C1 segment of cervical spinal cord (tissue), 14 donors: Measurements from ENCODE around the gene CD82.
A peak's percentile ranks its signal among the peaks of the same experiment; 100 is the strongest.
"Not testable (repeated sequence)": the region's sequence is repeated elsewhere in the genome, so short reads cannot be mapped to it uniquely, and the experiment has no call there.

ENCODE experiments used
- DNase-seq, 14 donors: peaks; one replicate each; lab custom pipeline; 2025; lab: John Stamatoyannopoulos, UW

CD82 gene

DNA sequence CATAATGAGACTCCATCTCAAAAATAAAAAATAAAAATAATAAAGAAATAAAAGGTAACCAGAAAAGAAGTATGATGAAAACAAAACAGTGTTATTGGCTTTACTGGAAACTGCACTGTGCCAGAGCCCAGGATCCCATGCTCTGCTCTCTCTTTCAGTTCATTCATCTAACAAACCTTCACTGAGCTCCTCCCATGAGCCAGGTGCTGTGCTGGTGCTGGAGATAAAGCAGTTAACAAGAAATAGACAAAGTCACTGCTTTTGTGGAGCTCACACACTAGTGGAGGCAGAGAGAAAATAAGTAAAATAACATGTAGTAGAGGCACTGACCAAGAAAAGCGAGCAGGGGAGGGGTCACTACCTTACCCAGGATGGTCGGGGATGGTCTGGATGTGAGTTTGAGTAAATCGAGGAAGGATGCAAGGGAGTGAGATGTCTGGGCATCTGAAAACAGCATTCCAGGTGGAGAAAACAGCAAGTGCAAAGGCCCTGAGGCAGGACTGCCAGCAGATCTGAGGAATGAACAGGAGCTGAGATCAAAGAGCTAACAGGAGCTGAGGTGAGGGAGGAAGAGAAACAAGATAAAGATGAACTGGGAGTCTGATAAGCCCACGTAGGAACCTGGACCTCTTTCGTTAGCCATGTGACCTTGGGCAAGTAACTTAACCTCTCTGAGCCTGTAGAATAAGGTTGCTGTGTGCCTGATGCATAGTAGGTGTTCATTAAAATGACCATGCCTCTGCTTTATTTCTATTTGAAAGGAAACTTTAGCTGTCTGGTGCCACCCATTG, 31.3 kb upstream of the CD82 start:
- no peak for DNase-seq

- DNase-seq: no peak
Measured at GRCh38 chr11:44535191-44535980, 30.1 kb upstream of the CD82 start.

DNA sequence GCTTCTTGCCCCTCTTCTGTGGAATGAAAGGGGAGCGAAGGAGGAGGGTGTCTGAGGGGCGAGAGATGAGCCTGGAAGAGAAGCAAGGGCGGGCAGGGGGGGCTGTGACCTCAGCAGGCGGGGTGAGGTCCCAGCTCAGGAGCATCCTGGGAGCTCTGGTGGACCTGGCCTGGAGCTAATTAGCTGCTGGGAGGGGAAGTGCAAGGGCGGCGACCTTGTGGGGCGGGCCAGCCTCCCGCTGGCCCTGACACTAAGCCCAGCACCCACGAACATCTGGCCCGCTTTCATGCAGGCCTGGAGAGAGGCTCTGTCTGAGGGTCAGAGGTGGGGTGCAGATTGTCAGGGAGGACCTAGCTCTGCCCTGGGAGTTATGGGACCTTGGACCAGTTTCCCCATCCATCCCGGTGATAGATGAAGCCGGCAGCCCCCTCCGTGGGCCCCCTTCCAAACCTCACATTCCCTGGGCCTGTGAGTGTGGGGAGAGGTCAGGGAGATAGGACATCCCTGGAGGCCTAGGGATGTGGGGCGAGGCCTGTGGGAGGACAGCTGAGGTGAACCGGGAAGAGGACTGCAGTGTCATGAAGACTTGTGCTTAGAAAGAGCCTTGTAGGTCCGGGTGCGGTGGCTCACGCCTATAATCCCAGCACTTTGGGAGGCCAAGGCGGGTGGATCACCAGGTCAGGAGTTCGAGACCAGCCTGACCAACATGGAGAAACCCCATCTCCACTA, 28.5 kb upstream of the CD82 start:
- DNase-seq: no peak

DNA sequence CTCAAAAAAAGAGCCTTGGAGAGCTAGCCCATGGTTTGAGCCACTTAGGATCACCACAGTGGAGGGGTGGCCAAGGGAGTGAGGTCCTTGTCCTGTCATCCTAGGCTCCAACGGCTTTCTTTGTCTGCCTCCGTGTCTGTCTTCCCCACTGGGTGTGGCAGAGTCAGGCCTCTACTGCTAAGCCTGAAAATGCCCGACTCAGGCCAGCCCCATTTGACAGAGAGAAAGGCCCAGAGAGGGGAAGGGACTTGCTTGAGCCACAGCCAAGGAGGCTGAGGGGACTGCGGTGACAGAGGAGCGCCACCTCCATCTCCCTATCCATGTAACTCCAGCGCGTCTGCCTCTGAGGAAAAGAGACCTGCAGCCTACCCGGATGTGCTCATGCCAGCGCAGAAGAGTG, 27.8 kb upstream of the CD82 start:
- DNase-seq: no peak

DNA sequence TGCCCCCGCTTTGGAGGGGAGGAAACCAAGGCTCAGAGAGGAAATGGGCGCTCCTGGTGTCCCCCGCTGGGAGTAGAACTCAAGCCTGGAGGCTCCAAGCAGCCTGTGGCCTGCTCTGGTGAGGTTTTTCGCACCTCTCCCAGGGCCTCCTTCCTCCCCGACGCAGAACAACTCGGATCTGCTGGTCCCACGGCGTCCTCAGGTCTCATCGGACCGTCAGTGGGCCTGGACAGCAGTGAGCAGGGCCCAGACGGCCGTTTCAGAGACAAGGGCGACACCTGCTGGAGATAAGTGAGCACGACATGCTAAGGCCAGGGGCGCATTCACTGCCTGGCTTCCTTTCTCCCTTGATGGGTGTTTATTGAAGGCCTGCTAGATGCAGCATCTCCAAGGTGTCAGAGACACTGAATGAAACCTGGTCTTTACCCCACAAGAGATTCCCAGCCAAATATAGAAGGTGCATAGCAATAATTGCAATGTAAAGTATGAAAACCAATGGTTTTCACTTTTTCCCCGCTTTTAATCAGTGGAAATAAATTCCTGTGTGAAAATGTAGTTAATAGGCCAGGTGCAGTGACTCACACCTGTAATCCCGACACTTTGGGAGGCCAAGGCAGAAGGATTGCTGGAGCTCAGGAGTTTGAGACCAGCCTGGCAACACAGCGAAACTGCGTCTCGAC, 26.9 kb upstream of the CD82 start:
- peak in 12 of 14 donors; percentile 1 to 81 (median 46) for DNase-seq

DNA sequence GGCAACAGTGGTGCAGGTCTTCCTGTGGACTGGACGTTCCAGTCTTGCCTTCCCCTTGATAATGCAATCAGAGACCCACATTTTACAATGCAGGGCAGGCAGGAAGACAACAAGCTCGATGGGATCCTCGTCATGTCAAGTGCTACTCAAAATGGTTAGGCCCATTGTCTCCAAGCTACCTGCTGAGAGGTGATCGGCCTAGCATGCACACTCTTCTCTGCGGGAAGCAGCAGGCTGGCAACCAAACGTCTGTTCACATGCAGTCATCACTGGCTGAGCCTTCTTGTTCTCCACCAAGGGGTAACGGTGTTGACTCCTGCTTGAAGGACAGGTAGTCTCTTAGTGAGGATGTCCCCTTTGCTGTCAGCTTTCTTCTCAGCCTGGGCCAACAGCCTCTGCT, 25.5 kb upstream of the CD82 start:
- no peak for DNase-seq

GRCh38 chr11:44540667-44541066, 24.8 kb upstream of the CD82 start:
- DNase-seq: no peak

GRCh38 chr11:44542372-44542771, 23.1 kb upstream of the CD82 start:
- DNase-seq: no peak

GRCh38 chr11:44546984-44547383, 18.5 kb upstream of the CD82 start:
- DNase-seq: not testable (repeated sequence)

DNA sequence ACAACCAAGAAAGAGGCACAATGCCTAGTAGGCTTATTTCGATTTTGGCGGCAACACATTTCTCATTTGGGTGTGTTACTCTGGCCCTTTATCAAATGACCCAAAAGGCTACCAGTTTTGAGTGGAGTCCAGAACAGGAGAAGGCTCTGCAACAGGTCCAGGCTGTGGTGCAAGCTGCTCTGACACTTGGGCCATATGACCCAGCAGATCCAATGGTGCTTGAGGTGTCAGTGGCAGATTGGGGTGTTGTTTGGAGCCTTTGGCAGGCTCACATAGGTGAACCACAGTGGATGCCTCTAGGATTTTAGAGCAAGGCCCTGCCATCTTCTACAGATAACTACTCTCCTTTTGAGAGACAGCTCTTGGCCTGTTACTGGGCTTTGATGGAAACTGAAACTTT, 17.9 kb upstream of the CD82 start:
- DNase-seq: not testable (repeated sequence)

GRCh38 chr11:44548032-44548695, 17.3 kb upstream of the CD82 start:
- DNase-seq: no peak

- not testable (repeated sequence) for DNase-seq
Measured at GRCh38 chr11:44548961-44549749, 16.3 kb upstream of the CD82 start.

DNA sequence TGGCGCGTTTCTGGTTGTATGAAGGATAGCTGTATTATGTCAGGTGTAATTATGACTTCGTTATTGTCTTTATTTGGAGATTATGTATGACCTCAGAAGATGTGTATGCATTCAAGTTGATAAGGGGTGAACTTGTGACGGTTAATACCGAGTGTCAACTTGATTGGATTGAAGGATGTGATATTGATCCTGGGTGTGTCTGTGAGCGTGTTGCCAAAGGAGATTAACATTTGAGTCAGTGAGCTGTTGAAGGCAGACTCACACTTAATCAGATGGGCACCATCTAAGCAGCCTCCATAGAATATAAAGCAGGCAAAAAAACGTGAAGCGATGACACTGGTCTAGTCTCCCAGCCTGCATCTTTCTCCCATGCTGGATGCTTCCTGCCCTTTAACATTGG, 15.3 kb upstream of the CD82 start:
- DNase-seq: no peak

GRCh38 chr11:44551456-44552139, 13.9 kb upstream of the CD82 start:
- DNase-seq: no peak

GRCh38 chr11:44555031-44555800, 10.2 kb upstream of the CD82 start:
- DNase-seq: no peak

DNA sequence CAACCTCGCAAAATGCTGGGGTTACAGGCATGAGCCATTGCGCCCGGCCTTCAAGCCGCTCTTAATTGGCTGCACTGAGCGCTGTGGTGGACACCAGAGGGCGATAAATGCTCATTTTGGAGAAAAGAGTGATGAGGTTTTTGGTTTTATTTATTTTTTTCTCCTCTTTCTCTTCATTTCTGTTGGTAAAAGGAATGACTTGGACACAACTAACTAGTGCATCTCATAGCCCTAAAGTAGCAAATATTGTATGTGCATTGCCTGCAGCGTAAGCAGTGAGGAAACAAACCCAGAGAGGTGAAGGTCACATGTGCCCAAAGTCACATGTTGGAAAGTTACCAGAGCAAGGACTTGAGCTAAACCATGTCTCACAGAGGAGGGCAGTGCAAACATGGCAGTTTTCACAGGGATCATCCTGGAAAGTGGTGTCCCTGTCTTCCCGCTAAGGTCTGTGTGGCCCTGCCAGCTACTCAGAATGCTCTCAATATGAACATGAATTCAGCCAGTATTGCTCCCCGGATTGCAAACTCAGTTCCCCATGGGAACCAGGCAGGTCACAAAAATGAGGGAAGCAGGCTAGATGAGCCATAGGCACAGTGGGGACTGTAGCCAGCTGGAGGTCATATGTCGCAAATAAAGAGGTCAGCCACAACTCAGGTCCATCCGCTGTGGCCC, 8.6 kb upstream of the CD82 start:
- DNase-seq: peak in 8 of 14 donors; percentile 43 to 60 (median 50)

DNA sequence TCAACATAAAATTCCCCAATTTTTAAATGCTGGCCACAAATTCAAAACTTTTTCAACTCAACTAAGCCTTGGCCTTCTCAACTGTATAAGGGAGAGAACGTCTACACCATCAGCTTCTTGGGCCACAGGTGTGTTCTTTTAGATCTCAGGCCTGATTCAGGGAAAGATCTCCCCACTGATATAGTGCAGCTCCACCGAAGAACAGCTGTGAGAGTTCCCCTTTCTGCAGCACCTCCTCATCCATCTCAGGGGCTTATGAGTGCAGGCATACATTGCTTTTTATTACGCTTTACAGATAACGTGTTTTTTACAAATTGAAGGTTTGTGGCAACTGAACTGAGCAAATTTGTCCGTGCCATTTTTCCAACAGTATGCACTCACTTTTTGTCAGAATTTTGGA, 8.0 kb upstream of the CD82 start:
- no peak for DNase-seq

DNA sequence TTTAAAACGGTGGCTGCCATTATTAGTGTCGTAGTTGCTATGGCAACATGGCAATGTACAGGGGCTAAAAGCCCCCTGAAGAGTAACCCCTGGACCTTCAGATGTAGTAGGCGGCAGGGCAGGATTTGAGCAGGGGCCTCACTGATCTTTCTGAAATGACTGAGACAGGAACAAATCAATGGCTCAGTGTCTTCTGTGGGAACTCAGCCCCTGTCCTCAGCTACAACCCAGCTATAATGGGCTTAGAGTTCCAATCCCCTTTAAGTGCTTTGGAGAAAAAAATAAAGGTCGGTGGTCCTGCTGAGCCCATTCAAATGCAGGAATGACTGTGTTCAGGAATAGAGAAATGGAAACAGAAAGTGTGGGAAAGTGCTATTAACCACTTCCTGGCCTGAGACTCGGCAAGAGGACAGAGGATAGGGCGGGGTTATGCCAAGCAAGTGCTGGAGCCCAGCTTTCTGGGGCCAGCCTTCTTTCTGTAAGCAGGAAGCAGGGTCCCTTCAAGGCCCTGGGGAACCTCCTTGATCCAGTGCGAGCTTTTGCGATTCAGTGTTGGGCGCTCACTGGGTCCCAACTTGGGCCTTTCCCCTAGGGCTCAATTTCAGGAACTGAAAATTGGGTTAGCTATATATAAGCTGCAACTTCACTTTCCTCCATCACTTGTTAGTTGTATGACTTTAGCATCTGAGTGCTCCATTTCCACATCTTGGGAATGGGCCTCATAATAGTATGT, 6.1 kb upstream of the CD82 start:
- no peak for DNase-seq
